Measurements from ENCODE around the gene PARP12. TPM values are rescaled to one million over a fixed set of nuclear protein-coding genes. Genes with fewer than 3 reads are reported as not detected.

PARP12 gene
- total and polyA plus RNA-seq, 10 of the 15 experiments (the other 5 are each of a cell fraction or from before 2014, with no cell fraction given) = 0.98 to 51.8 (median 18.0) TPM

GRCh38 chr7:140084972-140085371 lies 22.2 kb upstream of the PARP12 start (continued):
- TF ChIP-seq JUNB (IDR thresholded peaks at IDR 0.05) = peak; percentile 89
- TF ChIP-seq NFYB (IDR thresholded peaks at IDR 0.05; ENCODE audit: insufficient read depth, low read depth, low read length) = no peak
- peak in 1 of 2 experiments; percentile 84; a peak in 2 of 4 replicates for TF ChIP-seq ETV6 (conservative IDR thresholded peaks at IDR 0.05 in 1 of 2, IDR thresholded peaks at IDR 0.05 in 1 of 2; ENCODE audit: borderline replicate concordance in 1 of 2, low read depth in 1 of 2)
- TF ChIP-seq IRF4 (IDR thresholded peaks at IDR 0.05; ENCODE audit: low read depth, low read length) = peak; percentile 95
- TF ChIP-seq, protein P1, sequence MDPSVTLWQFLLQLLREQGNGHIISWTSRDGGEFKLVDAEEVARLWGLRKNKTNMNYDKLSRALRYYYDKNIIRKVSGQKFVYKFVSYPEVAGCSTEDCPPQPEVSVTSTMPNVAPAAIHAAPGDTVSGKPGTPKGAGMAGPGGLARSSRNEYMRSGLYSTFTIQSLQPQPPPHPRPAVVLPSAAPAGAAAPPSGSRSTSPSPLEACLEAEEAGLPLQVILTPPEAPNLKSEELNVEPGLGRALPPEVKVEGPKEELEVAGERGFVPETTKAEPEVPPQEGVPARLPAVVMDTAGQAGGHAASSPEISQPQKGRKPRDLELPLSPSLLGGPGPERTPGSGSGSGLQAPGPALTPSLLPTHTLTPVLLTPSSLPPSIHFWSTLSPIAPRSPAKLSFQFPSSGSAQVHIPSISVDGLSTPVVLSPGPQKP (IDR thresholded peaks at IDR 0.05; ENCODE audit: low read depth, low read length) = no peak
- TF ChIP-seq ZNF207 (IDR thresholded peaks at IDR 0.05; ENCODE audit: borderline replicate concordance) = no peak
- 0 out of 2 replicates have a peak, but pooled peaks have one; percentile 35 for TF ChIP-seq BCL11A (IDR thresholded peaks at IDR 0.05; ENCODE audit: low read depth, low read length)
- no peak for TF ChIP-seq CEBPZ (IDR thresholded peaks at IDR 0.05; ENCODE audit: low read depth, low read length)
- peak; percentile 48; the same call in 1 of the 2 replicates for TF ChIP-seq MTA2 (IDR thresholded peaks at IDR 0.05; ENCODE audit: low read depth)
- TF ChIP-seq POLR2AphosphoS2 (IDR thresholded peaks at IDR 0.05; ENCODE audit: low read depth, low read length) = no peak
- TF ChIP-seq, protein P2, sequence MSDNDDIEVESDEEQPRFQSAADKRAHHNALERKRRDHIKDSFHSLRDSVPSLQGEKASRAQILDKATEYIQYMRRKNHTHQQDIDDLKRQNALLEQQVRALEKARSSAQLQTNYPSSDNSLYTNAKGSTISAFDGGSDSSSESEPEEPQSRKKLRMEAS (IDR thresholded peaks at IDR 0.05; ENCODE audit: low read depth, low read length) = no peak
- TF ChIP-seq PRDM15 (CRISPR knock-in tag; IDR thresholded peaks at IDR 0.05) = no peak
- TF ChIP-seq TBL1XR1 (IDR thresholded peaks at IDR 0.05; ENCODE audit: low read depth, low read length) = 0 out of 2 replicates have a peak, but pooled peaks have one; percentile 79
- peak; percentile 82 for TF ChIP-seq JUND (IDR thresholded peaks at IDR 0.05; ENCODE audit: low read depth, low read length)
- TF ChIP-seq, protein P3, sequence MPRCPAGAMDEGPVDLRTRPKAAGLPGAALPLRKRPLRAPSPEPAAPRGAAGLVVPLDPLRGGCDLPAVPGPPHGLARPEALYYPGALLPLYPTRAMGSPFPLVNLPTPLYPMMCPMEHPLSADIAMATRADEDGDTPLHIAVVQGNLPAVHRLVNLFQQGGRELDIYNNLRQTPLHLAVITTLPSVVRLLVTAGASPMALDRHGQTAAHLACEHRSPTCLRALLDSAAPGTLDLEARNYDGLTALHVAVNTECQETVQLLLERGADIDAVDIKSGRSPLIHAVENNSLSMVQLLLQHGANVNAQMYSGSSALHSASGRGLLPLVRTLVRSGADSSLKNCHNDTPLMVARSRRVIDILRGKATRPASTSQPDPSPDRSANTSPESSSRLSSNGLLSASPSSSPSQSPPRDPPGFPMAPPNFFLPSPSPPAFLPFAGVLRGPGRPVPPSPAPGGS (IDR thresholded peaks at IDR 0.05; ENCODE audit: borderline replicate concordance, insufficient read depth, low read depth, low read length, poor library complexity, severe bottlenecking) = no peak
- peak; percentile 29; the same call in 1 of the 2 replicates for TF ChIP-seq BACH1 (IDR thresholded peaks at IDR 0.05; ENCODE audit: borderline replicate concordance)
- peak; percentile 85 for TF ChIP-seq PAX5 (IDR thresholded peaks at IDR 0.05; ENCODE audit: borderline replicate concordance, low read depth, low read length)
- TF ChIP-seq SMC3 (IDR thresholded peaks at IDR 0.05; ENCODE audit: borderline replicate concordance, low read length) = no peak
- no peak for TF ChIP-seq RELA (IDR thresholded peaks at IDR 0.05; ENCODE audit: borderline replicate concordance, partially characterized antibody)
- TF ChIP-seq EP300 (IDR thresholded peaks at IDR 0.05; ENCODE audit: borderline replicate concordance in 1 of 2, control insufficient read depth in 1 of 2, low read depth in 2 of 2, low read length in 2 of 2) = peak in 1 of 2 experiments; percentile 61; a peak in 1 of 4 replicates
